ENCODE measurements around the gene CTSK. TPM values are rescaled to one million over a fixed set of nuclear protein-coding genes. Genes with fewer than 3 reads are reported as not detected.

The CTSK gene
- total RNA-seq, 1 experiment from 2014 or later: 6.4 TPM

GRCh38 chr1:150789396-150789795 is 18.7 kb downstream of the CTSK start:
- Mint-ChIP-seq H3K9me3 (ENCODE audit: unreplicated experiment) (no peaks in the 10 kb centered on the region), H3K4me3 (ENCODE audit: unreplicated experiment) (no peak overlapping the region), H3K36me3 (ENCODE audit: insufficient read depth, unreplicated experiment) (peaks cover 14% of the 10 kb centered on the region), H3K4me1 (ENCODE audit: insufficient read depth, unreplicated experiment) (no peaks in the 10 kb centered on the region), H3K27me3 (ENCODE audit: insufficient read depth, unreplicated experiment) (no peaks in the 10 kb centered on the region), H3K27ac (ENCODE audit: low read depth, unreplicated experiment) (no peak overlapping the region)
- BruUV-seq (replicated peaks): no TSS peak
- TF ChIP-seq CTCF (IDR thresholded peaks at IDR 0.05; ENCODE audit: unreplicated experiment): no peak
- POLR2A ChIA-PET: no interaction called here
- CTCF ChIA-PET: interaction anchor here (0.5 to 2.0 kb wide), 2 partner anchors 150 to 229 kb away, joined by 3 to 8 read pairs; no protein-coding TSS in a partner anchor
- no peak for DNase-seq (ENCODE audit: unreplicated experiment)
- intact Hi-C loops (cut with micrococcal nuclease): no loop called here

GRCh38 chr1:150788946-150789345 is 19.1 kb downstream of the CTSK start:
- CTCF ChIA-PET: interaction anchor here (0.7 to 2.0 kb wide), 2 partner anchors 209 to 228 kb away, joined by 3 to 8 read pairs; partner anchors contain the start of gene MCL1
- no peaks in the 10 kb centered on the region for H3K4me1 Mint-ChIP-seq (ENCODE audit: insufficient read depth, unreplicated experiment)
- DNase-seq (ENCODE audit: unreplicated experiment): no peak
- intact Hi-C loops (cut with micrococcal nuclease): no loop called here
- no peak for TF ChIP-seq CTCF (IDR thresholded peaks at IDR 0.05; ENCODE audit: unreplicated experiment)
- no TSS peak for BruUV-seq (replicated peaks)
- H3K27ac Mint-ChIP-seq (ENCODE audit: low read depth, unreplicated experiment): no peak overlapping the region
- no peaks in the 10 kb centered on the region for H3K27me3 Mint-ChIP-seq (ENCODE audit: insufficient read depth, unreplicated experiment)
- no peaks in the 10 kb centered on the region for H3K9me3 Mint-ChIP-seq (ENCODE audit: unreplicated experiment)
- H3K4me3 Mint-ChIP-seq (ENCODE audit: unreplicated experiment): no peak overlapping the region
- H3K36me3 Mint-ChIP-seq (ENCODE audit: insufficient read depth, unreplicated experiment): peaks cover 14% of the 10 kb centered on the region
- POLR2A ChIA-PET: no interaction called here

GRCh38 chr1:150787455-150787854 is 20.6 kb downstream of the CTSK start:
- no TSS peak for BruUV-seq (replicated peaks)
- ChIA-PET CTCF (interaction anchor here (0.5 to 0.6 kb wide), 2 partner anchors 165 to 411 kb away, joined by 3 to 4 read pairs; no protein-coding TSS in a partner anchor), POLR2A (interaction anchor here (0.5 to 1.2 kb wide), 6 partner anchors 9 to 525 kb away, joined by 3 to 4 read pairs (median 3); partner anchors contain the start of gene GOLPH3L)
- Mint-ChIP-seq H3K27me3 (ENCODE audit: insufficient read depth, unreplicated experiment) (no peaks in the 10 kb centered on the region), H3K9me3 (ENCODE audit: unreplicated experiment) (no peaks in the 10 kb centered on the region), H3K4me3 (ENCODE audit: unreplicated experiment) (no peak overlapping the region), H3K27ac (ENCODE audit: low read depth, unreplicated experiment) (no peak overlapping the region), H3K36me3 (ENCODE audit: insufficient read depth, unreplicated experiment) (peaks cover 8% of the 10 kb centered on the region), H3K4me1 (ENCODE audit: insufficient read depth, unreplicated experiment) (no peaks in the 10 kb centered on the region)
- TF ChIP-seq CTCF (IDR thresholded peaks at IDR 0.05; ENCODE audit: unreplicated experiment): no peak
- no peak for DNase-seq (ENCODE audit: unreplicated experiment)
- intact Hi-C loops (cut with micrococcal nuclease): no loop called here

GRCh38 chr1:150780510-150780909 is 27.6 kb downstream of the CTSK start:
- no peaks in the 10 kb centered on the region for H3K27me3 Mint-ChIP-seq (ENCODE audit: insufficient read depth, unreplicated experiment)
- H3K4me3 Mint-ChIP-seq (ENCODE audit: unreplicated experiment): no peak overlapping the region
- ChIA-PET CTCF (no interaction called here), POLR2A (interaction anchor here (0.7 kb wide), 1 partner anchor 199 kb away, joined by 3 read pairs; no protein-coding TSS in a partner anchor)
- intact Hi-C loops (cut with micrococcal nuclease): no loop called here
- no peaks in the 10 kb centered on the region for H3K36me3 Mint-ChIP-seq (ENCODE audit: insufficient read depth, unreplicated experiment)
- DNase-seq (ENCODE audit: unreplicated experiment): no peak
- no TSS peak for BruUV-seq (replicated peaks)
- no peaks in the 10 kb centered on the region for H3K4me1 Mint-ChIP-seq (ENCODE audit: insufficient read depth, unreplicated experiment)
- TF ChIP-seq CTCF (IDR thresholded peaks at IDR 0.05; ENCODE audit: unreplicated experiment): no peak
- H3K27ac Mint-ChIP-seq (ENCODE audit: low read depth, unreplicated experiment): no peak overlapping the region
- no peaks in the 10 kb centered on the region for H3K9me3 Mint-ChIP-seq (ENCODE audit: unreplicated experiment)
